ENCODE measurements around the gene RAF1.
"Not testable (repeated sequence)": the region's sequence is repeated elsewhere in the genome, so short reads cannot be mapped to it uniquely, and the experiment has no call there.

RAF1 gene

DNA sequence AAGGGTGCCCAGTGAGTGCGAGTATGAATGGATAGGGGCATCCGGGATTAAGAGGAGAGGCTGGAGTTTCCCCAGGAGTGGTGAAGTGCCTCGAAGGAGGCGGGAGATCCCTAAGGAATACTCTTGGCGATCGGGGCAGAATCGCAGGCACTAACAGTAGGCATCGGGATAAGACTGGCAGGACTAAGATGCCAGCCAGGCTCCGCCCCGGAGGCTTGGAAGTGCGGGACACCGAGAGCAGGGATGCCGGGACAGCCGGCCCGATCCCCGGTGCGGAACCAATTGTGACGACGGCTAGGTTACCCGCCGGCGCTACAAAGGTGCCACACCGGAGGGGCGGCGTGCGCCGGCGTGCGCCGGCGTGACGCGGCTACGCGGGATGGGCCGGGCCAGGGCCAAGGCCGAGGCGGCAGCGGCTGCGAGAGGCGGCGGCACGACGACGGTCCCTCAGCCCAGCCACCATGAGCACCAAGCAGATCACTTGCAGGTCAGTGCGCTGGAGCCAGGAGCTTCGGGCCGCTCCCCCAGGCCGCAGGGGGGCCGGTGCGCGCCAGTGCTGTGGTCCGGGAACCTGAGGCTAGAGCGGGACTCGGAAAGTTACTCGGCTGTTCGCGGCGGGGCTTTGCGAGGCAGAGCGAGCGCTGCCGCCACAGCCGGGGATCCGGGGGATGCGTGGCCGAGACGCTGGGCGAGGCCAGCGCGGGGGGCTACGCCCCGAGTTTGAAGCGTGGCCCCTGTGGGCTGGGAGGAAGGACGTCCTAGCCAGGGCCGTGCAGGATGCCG lies 107.0 kb downstream of the RAF1 start, which contains the start of gene MKRN2:
TSS of gene MKRN2 (plus strand) at position 398 of the 783 bp plus-strand sequence. CDS start at position 462, 64 bp downstream.
- peak; percentile 92 for DNase-seq

DNA sequence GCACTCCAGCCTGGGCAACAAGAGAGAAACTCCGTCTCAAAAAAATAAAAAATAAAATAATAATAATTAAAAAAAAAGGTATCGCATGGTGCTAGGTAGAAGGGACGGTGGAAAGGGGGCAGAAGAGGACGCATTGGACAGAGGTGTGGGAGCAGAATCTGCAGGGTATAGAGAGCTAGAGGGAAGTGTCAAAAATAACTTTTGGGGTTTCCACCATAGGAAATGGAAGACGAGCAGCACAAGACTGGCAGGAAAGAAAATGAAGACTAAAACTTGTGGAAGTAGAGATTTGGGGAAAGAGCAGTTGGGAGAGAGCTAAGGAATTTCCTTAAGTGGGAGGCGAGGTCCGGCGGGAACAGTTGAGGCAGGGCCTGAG lies 107.6 kb downstream of the RAF1 start:
- no peak for DNase-seq

DNA sequence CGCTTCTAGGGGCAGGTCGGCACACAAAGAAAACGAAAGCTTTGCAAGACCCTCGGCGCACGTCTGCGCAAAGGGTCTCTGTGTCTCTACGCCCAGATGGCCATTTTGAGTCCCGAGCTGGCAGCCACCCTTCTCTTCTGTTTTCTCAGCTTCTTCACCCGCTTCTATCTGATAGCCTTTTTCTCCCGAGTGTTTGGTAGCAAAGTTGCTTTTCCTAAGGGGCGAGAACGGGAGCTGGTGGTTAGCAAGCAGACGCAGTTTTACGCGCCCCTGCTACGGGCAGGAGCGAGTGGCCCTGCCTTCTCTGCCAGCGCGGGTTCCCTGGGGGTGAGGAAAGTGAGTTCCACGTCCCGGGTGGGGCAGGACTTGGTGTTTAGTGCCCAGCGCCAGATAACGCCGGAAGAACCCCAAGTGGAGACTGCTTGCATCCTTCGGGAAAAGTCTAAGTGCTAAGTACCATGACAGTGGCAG lies 110.0 kb downstream of the RAF1 start:
- DNase-seq: peak; percentile 48

DNA sequence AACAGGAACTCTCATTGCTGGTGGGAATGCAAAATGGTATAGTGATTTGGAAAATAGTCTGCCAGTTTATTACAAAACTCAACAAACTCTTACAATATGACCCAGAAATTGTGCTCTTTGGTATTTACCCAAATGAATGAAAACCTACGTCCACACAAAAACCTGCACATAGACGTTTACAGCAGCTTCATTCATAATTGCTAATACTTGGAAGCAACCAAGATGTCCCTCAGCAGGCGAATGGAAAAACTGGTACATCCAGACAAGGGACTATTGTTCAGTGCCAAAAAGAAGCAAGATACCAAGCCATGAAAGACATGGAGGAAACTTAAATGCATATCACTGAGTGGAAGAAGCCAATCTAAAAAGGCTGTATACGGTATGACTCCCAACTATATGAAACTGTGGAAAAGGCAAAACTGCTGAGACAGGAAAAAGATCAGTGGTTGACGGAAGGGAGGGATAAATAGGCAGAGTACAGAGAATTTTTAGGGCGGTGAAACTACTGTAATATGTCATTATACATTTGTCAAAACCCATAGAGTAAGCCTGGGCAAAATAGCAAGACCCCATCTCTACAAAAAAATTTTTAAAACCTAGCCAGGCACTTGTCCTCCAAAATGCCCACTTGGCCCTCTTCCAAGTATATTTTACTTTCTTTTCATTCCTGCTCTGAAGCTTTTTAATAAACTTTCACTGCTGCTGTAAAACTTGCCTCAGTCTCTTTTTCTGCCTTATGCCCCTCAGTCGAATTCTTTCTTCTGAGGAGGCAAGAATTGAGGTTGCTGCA lies 113.8 kb downstream of the RAF1 start:
- no peak for DNase-seq

DNA sequence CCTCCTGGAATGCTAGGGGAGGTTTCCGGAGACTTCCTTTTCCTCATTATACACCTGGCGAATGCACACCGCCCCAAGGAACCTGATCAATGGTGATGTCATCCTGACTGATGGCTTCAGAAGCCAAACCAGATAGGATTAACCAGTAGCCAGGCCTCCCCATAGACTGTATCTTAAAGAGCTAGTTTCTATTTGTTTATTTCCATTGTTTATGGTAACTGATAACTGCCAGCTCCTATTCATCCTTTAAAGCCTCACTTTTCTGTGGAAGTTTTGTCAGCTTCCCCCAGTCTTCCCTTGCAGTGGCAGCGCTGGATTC lies 118.5 kb downstream of the RAF1 start, which contains the start of gene MKRN2OS:
TSS of gene MKRN2OS (minus strand) at position 27 of the 319 bp plus-strand sequence. CDS start 35 bp downstream, outside the sequence.
- no peak for DNase-seq

DNA sequence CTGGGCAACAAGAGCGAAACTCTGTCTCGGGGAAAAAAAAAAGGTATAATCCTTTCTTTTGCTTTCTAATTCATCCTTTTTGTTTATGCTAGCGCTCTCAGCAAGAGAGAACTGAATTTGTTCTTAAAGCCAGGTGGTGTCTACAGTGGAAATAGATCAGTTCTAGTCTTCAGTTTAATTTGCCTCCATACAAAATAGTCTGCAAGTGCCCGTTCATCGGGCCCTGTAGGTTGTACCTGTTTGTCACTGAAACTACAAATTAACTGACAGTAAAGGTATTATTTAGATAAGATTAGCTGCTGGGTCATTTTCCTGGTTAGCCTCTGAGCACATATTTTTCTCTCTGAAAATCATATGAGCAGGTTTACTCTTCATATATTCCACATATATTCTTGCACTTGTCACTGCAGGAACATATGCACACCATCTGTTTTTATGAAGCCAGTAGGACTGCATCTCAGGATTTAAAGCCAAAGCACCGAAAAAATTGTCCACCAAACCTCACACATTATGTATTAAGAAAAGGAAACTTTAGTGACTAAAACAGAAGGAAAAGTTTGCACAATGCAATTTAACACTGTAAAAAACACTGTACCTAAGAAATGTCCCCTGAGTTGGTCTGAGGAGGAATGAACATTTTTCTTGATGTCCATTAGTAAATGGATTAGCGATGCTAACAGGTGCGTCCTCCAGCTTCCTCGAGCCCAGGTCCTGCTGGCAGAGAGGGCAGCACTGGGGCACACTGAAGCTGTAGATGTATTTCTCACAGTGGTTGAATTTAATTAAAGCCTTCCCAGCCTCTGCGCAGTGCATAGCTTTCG lies 119.1 kb downstream of the RAF1 start:
- DNase-seq: no peak

DNA sequence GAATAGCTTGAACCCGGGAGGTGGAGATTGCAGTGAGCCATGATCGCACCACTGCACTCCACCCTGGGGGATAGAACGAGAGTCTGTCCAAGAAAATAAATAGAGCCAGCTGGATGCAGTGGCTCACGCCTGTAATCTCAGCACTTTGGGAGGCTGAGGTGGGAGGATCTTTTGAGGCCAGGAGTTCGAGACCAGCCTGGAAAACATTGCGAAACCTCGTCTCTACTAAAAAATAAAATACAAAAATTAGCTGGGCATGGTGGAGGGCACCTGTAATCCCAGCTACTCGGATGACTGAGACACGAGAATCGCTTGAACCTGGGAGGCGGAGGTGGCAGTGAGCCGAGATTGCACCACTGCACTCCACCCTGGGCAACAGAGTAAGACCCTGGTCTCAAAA lies 120.4 kb downstream of the RAF1 start:
- not testable (repeated sequence) for DNase-seq

DNA sequence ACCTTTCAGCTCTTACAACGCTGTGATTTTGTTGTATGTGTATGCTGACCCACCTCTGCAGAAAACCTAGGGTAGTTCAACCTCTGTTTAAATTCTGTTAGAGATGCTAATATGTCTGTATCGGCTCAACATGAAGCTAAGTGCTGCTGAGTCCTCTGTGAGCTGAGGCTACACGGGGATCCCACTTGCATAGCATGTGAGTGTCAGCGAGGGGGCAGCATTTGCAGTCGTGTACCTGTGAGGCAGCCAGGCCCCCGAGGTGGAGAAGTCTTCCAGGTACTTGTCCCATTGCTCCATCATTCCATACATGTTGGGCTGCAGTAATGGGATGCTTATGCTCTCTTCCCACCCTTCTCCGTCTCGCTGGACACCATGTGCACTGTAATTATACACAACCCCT lies 122.3 kb downstream of the RAF1 start:
- DNase-seq: no peak

DNA sequence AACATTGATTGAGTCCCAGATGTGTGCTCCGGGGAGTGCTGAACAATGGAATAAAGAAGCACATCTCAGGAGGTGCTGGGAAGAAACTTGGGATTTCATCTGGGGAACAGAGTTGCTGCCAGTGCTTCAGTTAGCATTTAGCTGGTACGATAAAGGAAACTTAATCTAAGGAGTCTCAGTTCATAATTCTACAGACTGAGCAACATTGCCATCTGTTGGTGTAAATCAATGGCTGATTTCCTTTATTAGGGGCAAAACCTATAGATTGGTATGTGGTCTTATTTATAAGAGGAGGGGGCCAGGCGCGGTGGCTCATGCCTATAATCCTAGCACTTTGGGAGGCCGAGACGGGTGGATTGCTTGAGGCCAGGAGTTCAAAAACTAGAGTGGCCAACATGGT lies 127.5 kb downstream of the RAF1 start:
- DNase-seq: no peak
